GM23338 (cell line): ENCODE measurements around the gene BDH1. TPM values are rescaled to one million over a fixed set of nuclear protein-coding genes. Genes with fewer than 3 reads are reported as not detected.
A peak's percentile ranks its signal among the peaks of the same experiment; 100 is the strongest.

Experiments
- ATAC-seq: fragments of 200-7000 bp; cut with Tn5 transposase; 3 replicates; pipeline ENCODE4 v1.9.1; 2020
- DNase-seq: peaks from one replicate; pipeline ENCODE4 v3.0.0-alpha.2; 2015; ENCODE audit warnings: low spot score
- H2AFZ ChIP-seq: fragments of 200-600 bp; sonication (generic); 2 replicates; pipeline ENCODE4 v1.8.0; 2016; ENCODE audit warnings: antibody characterized with exemption, mild to moderate bottlenecking, moderate library complexity
- H3F3A ChIP-seq: fragments of 200-600 bp; sonication (generic); replicated peaks from 2 replicates; pipeline ENCODE4 v1.8.0; 2017; ENCODE audit warnings: antibody characterized with exemption, mixed run types, low read depth
- H3K27ac ChIP-seq: fragments of 200-600 bp; sonication (generic); 2 replicates; pipeline ENCODE4 v1.6.1; 2016; ENCODE audit warnings: low read depth
- H3K27me3 ChIP-seq: fragments of 200-600 bp; sonication (generic); 2 replicates; pipeline ENCODE4 v1.8.0; 2016; ENCODE audit warnings: mild to moderate bottlenecking, mixed run types, moderate library complexity; ENCODE audit not compliant: insufficient read depth
- H3K36me3 ChIP-seq: fragments of 200-600 bp; sonication (generic); 2 replicates; pipeline ENCODE4 v1.8.0; 2016; ENCODE audit warnings: mild to moderate bottlenecking; ENCODE audit not compliant: insufficient read depth
- H3K4me1 ChIP-seq: fragments of 200-600 bp; sonication (generic); 2 replicates; pipeline ENCODE4 v1.8.0; 2016; ENCODE audit warnings: mild to moderate bottlenecking, moderate library complexity; ENCODE audit not compliant: insufficient read depth
- H3K4me2 ChIP-seq: fragments of 200-600 bp; sonication (generic); 2 replicates; pipeline ENCODE4 v1.7.1; 2017; ENCODE audit warnings: mixed run types
- H3K4me3 ChIP-seq: fragments of 200-600 bp; sonication (generic); 2 replicates; pipeline ENCODE4 v1.6.1; 2016; ENCODE audit warnings: mixed run types
- H3K79me2 ChIP-seq: fragments of 200-600 bp; sonication (generic); replicated peaks from 2 replicates; pipeline ENCODE4 v1.8.0; 2017; ENCODE audit warnings: mild to moderate bottlenecking; ENCODE audit not compliant: insufficient read depth
- H3K9me2 ChIP-seq: fragments of 200-600 bp; sonication (generic); 2 replicates; pipeline ENCODE4 v1.8.0; 2017; ENCODE audit not compliant: insufficient read depth
- H4K20me1 ChIP-seq: fragments of 200-600 bp; sonication (generic); replicated peaks from 2 replicates; pipeline ENCODE4 v1.8.0; 2017; ENCODE audit warnings: mild to moderate bottlenecking; ENCODE audit not compliant: insufficient read depth
- H3K27ac Mint-ChIP-seq: 2 replicates; pipeline ENCODE4 v1.8.0; 2020; ENCODE audit warnings: inconsistent platforms, mild to moderate bottlenecking, moderate library complexity, mixed read lengths
- H3K27me3 Mint-ChIP-seq: 3 replicates; pipeline ENCODE4 v1.8.0; 2022; ENCODE audit warnings: low read depth, mild to moderate bottlenecking, moderate library complexity, mixed read lengths, inconsistent platforms; ENCODE audit not compliant: insufficient read depth, poor library complexity
- H3K36me3 Mint-ChIP-seq: 3 replicates; pipeline ENCODE4 v1.8.0; 2021; ENCODE audit warnings: low read depth, mild to moderate bottlenecking, inconsistent platforms, moderate library complexity, mixed read lengths
- H3K4me1 Mint-ChIP-seq: 3 replicates; pipeline ENCODE4 v1.8.0; 2020; ENCODE audit warnings: mild to moderate bottlenecking, inconsistent platforms, mixed read lengths
- H3K4me3 Mint-ChIP-seq: 3 replicates; pipeline ENCODE4 v1.8.0; 2021; ENCODE audit warnings: moderate library complexity, mild to moderate bottlenecking, inconsistent platforms, mixed read lengths
- H3K9me3 Mint-ChIP-seq: 3 replicates; pipeline ENCODE4 v1.8.0; 2020; ENCODE audit warnings: moderate library complexity, mild to moderate bottlenecking, inconsistent platforms, mixed read lengths
- EZH2phosphoT487 ChIP-seq: fragments of 200-600 bp; sonication (generic); IDR thresholded peaks from one replicate; pipeline ENCODE4 v1.8.1; 2018; ENCODE audit warnings: antibody characterized with exemption; ENCODE audit not compliant: unreplicated experiment
- STAT1 ChIP-seq: IDR thresholded peaks from one replicate; pipeline ENCODE4 v1.6.1; 2016; ENCODE audit warnings: antibody characterized with exemption; ENCODE audit not compliant: unreplicated experiment
- ZNF114 ChIP-seq: fragments of 250-450 bp; sonication (Bioruptor Pico); IDR thresholded peaks from 2 replicates; pipeline ENCODE4 v1.5.0; 2020; ENCODE audit warnings: mild to moderate bottlenecking, moderate library complexity
- ZNF331 ChIP-seq: fragments of 250-450 bp; sonication (Bioruptor Pico); IDR thresholded peaks from 2 replicates; pipeline ENCODE4 v1.5.0; 2020; ENCODE audit warnings: low read depth, mild to moderate bottlenecking, moderate library complexity
- ZNF462 ChIP-seq: fragments of 250-450 bp; sonication (Bioruptor Pico); IDR thresholded peaks from 2 replicates; pipeline ENCODE4 v1.5.0; 2020; ENCODE audit warnings: mild to moderate bottlenecking, moderate library complexity
- polyA plus RNA-seq: library from polyadenylated mRNA; unstranded; fragments of >200 nt; fragmentation: Nextera tagmentation; extraction: Ambion mirVana; gene quantifications from 2 replicates; pipeline ENCODE4 v1.2.1, GENCODE V29; 2016
- total RNA-seq: library from RNA; depleted of rRNA; stranded (reverse); fragments of >200 nt; shearing (Covaris generic); gene quantifications from 2 replicates; pipeline ENCODE4 v1.2.3, GENCODE V29; 2014
- TF ChIP-seq, protein P1 (sequence below), 2 experiments: fragments of 200-600 bp in 1 of 2; sonication (generic) in 1 of 2; conservative IDR thresholded peaks; 2 replicates each; pipeline versions ENCODE4 v1.5.1 to v1.6.1; 2016 to 2017; ENCODE audit warnings: antibody characterized with exemption in 2 of 2, low read depth in 2 of 2, mild to moderate bottlenecking in 2 of 2, moderate library complexity in 1 of 2
- TF ChIP-seq, protein P2 (sequence below): IDR thresholded peaks from one replicate; pipeline ENCODE4 v1.6.1; 2018; ENCODE audit warnings: antibody characterized with exemption; ENCODE audit not compliant: unreplicated experiment

The BDH1 gene
- total and polyA plus RNA-seq, 2 experiments from 2014 or later = 18.1 to 19.3 TPM

GRCh38 chr3:197547306-197548011 is 8.3 kb downstream of the BDH1 start:
- H3K79me2 ChIP-seq = peaks cover 4% of the 10 kb centered on the region; the same call in 1 of the 2 replicates
- peaks cover 64% of the 10 kb centered on the region for H3K4me1 Mint-ChIP-seq
- no peaks in the 10 kb centered on the region; the same call in 1 of the 2 replicates for H3K36me3 ChIP-seq
- peaks cover 29% of the 10 kb centered on the region for H3K27me3 Mint-ChIP-seq
- 0 out of 2 replicates have a peak overlapping the region, but pooled peaks have one; percentile 73 for H3K27ac ChIP-seq
- H3K4me3 Mint-ChIP-seq = no peak overlapping the region; the same call in 2 of the 3 replicates
- DNase-seq (peak; percentile 70), ATAC-seq (peak; percentile 91)
- H3K9me3 Mint-ChIP-seq = no peaks in the 10 kb centered on the region
- H3K36me3 Mint-ChIP-seq = peaks cover 22% of the 10 kb centered on the region; the same call in 2 of the 3 replicates
- H3K27me3 ChIP-seq = no peaks in the 10 kb centered on the region
- peaks cover 40% of the 10 kb centered on the region for H3K4me1 ChIP-seq
- no peaks in the 10 kb centered on the region for H3K9me2 ChIP-seq
- peak overlapping the region; percentile 22 for H3K4me2 ChIP-seq
- H3F3A ChIP-seq = peaks cover 9% of the 10 kb centered on the region; the same call in 1 of the 2 replicates
- no peaks in the 10 kb centered on the region for H4K20me1 ChIP-seq
- TF ChIP-seq, protein P1, sequence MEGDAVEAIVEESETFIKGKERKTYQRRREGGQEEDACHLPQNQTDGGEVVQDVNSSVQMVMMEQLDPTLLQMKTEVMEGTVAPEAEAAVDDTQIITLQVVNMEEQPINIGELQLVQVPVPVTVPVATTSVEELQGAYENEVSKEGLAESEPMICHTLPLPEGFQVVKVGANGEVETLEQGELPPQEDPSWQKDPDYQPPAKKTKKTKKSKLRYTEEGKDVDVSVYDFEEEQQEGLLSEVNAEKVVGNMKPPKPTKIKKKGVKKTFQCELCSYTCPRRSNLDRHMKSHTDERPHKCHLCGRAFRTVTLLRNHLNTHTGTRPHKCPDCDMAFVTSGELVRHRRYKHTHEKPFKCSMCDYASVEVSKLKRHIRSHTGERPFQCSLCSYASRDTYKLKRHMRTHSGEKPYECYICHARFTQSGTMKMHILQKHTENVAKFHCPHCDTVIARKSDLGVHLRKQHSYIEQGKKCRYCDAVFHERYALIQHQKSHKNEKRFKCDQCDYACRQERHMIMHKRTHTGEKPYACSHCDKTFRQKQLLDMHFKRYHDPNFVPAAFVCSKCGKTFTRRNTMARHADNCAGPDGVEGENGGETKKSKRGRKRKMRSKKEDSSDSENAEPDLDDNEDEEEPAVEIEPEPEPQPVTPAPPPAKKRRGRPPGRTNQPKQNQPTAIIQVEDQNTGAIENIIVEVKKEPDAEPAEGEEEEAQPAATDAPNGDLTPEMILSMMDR (conservative IDR thresholded peaks at IDR 0.05; ENCODE audit: low read depth in 2 of 2) = peak; percentile 48 to 95
- TF ChIP-seq ZNF114 (CRISPR knock-in tag) = no peak
- no peak overlapping the region for H3K4me3 ChIP-seq
- H3K27ac Mint-ChIP-seq = no peak overlapping the region
- H2AFZ ChIP-seq = 0 out of 2 replicates have a peak overlapping the region, but pooled peaks have one; percentile 39

- Histone ChIP-seq H3K4me1 (peaks cover 44% of the 10 kb centered on the region), H3F3A (peaks cover 14% of the 10 kb centered on the region; the same call in 1 of the 2 replicates), H3K27ac (no peak overlapping the region), H3K4me2 (no peak overlapping the region), H3K9me2 (no peaks in the 10 kb centered on the region), H3K27me3 (no peaks in the 10 kb centered on the region), H3K4me3 (no peak overlapping the region), H3K36me3 (no peaks in the 10 kb centered on the region; the same call in 1 of the 2 replicates), H3K79me2 (no peaks in the 10 kb centered on the region), H2AFZ (no peak overlapping the region), H4K20me1 (no peaks in the 10 kb centered on the region)
- Mint-ChIP-seq H3K4me3 (no peak overlapping the region), H3K27ac (no peak overlapping the region), H3K36me3 (peaks cover 18% of the 10 kb centered on the region; the same call in 2 of the 3 replicates), H3K9me3 (no peaks in the 10 kb centered on the region), H3K27me3 (peaks cover 25% of the 10 kb centered on the region), H3K4me1 (peaks cover 69% of the 10 kb centered on the region)
- no peak for DNase-seq
- no peak for ATAC-seq
- TF ChIP-seq STAT1 (no peak), ZNF331 (CRISPR knock-in tag) (no peak), ZNF462 (CRISPR knock-in tag) (no peak), EZH2phosphoT487 (no peak)
- TF ChIP-seq, protein P2, sequence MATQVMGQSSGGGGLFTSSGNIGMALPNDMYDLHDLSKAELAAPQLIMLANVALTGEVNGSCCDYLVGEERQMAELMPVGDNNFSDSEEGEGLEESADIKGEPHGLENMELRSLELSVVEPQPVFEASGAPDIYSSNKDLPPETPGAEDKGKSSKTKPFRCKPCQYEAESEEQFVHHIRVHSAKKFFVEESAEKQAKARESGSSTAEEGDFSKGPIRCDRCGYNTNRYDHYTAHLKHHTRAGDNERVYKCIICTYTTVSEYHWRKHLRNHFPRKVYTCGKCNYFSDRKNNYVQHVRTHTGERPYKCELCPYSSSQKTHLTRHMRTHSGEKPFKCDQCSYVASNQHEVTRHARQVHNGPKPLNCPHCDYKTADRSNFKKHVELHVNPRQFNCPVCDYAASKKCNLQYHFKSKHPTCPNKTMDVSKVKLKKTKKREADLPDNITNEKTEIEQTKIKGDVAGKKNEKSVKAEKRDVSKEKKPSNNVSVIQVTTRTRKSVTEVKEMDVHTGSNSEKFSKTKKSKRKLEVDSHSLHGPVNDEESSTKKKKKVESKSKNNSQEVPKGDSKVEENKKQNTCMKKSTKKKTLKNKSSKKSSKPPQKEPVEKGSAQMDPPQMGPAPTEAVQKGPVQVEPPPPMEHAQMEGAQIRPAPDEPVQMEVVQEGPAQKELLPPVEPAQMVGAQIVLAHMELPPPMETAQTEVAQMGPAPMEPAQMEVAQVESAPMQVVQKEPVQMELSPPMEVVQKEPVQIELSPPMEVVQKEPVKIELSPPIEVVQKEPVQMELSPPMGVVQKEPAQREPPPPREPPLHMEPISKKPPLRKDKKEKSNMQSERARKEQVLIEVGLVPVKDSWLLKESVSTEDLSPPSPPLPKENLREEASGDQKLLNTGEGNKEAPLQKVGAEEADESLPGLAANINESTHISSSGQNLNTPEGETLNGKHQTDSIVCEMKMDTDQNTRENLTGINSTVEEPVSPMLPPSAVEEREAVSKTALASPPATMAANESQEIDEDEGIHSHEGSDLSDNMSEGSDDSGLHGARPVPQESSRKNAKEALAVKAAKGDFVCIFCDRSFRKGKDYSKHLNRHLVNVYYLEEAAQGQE = no peak
These were observed 9.3 kb downstream of the BDH1 start for GRCh38 chr3:197546307-197547085.
